ENCODE results near the gene WDR62. TPM values are rescaled to one million over a fixed set of nuclear protein-coding genes. Genes with fewer than 3 reads are reported as not detected.

WDR62 gene
- total RNA-seq, 1 experiment from 2014 or later: 14.0 TPM

DNA sequence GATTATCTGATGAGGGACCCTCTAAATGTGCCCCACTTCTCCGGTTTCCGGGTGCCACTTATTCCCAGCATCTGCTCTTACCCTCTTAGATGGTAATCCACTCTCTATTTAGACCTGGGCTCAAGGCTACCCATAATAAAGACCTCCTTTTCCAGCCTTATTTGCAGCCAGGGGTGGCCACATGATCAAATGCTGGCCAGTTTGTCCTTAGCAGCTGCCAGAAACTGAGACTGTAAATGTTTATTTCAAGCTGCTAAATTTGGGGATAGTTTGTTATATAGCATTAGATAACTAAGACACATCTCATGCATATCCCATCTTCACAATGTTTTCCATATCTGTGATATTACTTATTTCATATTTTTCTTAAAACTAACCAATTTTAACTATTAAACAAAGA, 10.7 kb upstream of the WDR62 start:
- peaks cover 8% of the 10 kb centered on the region for H3K4me1 ChIP-seq (replicated peaks; ENCODE audit: insufficient read depth)
- H3F3A ChIP-seq (ENCODE audit: insufficient read depth, low read depth): peaks cover 9% of the 10 kb centered on the region; the same call in 1 of the 2 replicates
- H3K4me2 ChIP-seq: no peak overlapping the region
- no peak for DNase-seq
- no peak overlapping the region for H2AFZ ChIP-seq
- H3K9me2 ChIP-seq (ENCODE audit: insufficient read depth): no peaks in the 10 kb centered on the region
- intact Hi-C loops (cut with micrococcal nuclease; ENCODE audit: unreplicated experiment): no loop called here
- H4K20me1 ChIP-seq (ENCODE audit: insufficient read depth): no peaks in the 10 kb centered on the region
- H3K36me3 ChIP-seq (ENCODE audit: low read depth): no peaks in the 10 kb centered on the region
- BruUV-seq (replicated peaks): no TSS peak
- H3K4me3 ChIP-seq: no peak overlapping the region
- H3K27me3 ChIP-seq (ENCODE audit: insufficient read depth, low read depth): no peaks in the 10 kb centered on the region
- H3K27ac ChIP-seq: no peak overlapping the region
- ChIA-PET CTCF (interaction anchor here (0.7 kb wide), 1 partner anchor 71 kb away, joined by 3 read pairs; no protein-coding TSS in a partner anchor), POLR2A (ENCODE audit: unreplicated experiment) (no interaction called here)
- no peak for TF ChIP-seq EZH2 (IDR thresholded peaks at IDR 0.05; ENCODE audit: low read depth)
- no peak for TF ChIP-seq CTCF (conservative IDR thresholded peaks at IDR 0.05)
- H3K9me3 ChIP-seq (ENCODE audit: insufficient read depth, low read depth): no peaks in the 10 kb centered on the region
- no peaks in the 10 kb centered on the region for H3K79me2 ChIP-seq (ENCODE audit: low read depth)

DNA sequence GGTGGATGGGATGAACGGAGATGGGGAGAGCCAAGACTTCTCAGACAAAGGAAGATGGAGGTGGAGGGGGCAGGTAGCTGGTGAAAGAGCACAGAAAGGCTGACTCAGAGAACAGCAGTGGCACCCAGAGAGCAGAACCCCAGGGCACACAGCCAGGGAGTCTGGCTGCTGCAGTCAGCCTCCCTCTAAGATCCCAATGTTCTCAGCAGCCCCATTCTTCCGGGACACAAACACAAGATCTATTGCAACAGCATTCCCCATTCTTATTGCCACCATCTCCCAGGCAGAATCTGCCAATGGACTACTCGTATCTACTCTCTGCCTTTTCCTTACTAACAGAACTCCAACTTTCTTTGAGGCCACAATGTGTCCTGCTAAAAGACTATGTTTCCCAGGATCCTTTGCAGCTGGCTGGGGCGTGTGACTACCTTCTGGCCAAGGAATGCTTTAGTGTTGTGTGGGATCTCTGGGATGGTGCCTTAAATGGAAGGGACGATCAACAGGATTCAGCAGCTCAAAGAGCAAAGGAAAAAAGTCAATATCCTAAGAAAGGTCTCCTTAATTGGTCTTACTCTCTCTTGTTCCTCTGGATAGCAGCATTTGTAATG, 8.2 kb upstream of the WDR62 start:
- POLR2A ChIA-PET (ENCODE audit: unreplicated experiment): no interaction called here

GRCh38 chr19:36047835-36048234, 6.9 kb upstream of the WDR62 start:
- ChIA-PET CTCF (no interaction called here), POLR2A (ENCODE audit: unreplicated experiment) (no interaction called here)
- Histone ChIP-seq H3K36me3 (ENCODE audit: low read depth) (no peaks in the 10 kb centered on the region), H3F3A (ENCODE audit: insufficient read depth, low read depth) (peaks cover 10% of the 10 kb centered on the region; the same call in 1 of the 2 replicates), H3K9me3 (ENCODE audit: insufficient read depth, low read depth) (no peaks in the 10 kb centered on the region), H3K9me2 (ENCODE audit: insufficient read depth) (no peaks in the 10 kb centered on the region), H3K27ac (no peak overlapping the region), H3K4me3 (no peak overlapping the region), H2AFZ (no peak overlapping the region), H4K20me1 (ENCODE audit: insufficient read depth) (no peaks in the 10 kb centered on the region), H3K4me1 (replicated peaks; ENCODE audit: insufficient read depth) (0 out of 2 replicates have a peak, but pooled peaks cover 2% of the 10 kb centered on the region), H3K4me2 (no peak overlapping the region), H3K79me2 (ENCODE audit: low read depth) (no peaks in the 10 kb centered on the region), H3K27me3 (ENCODE audit: insufficient read depth, low read depth) (no peaks in the 10 kb centered on the region)
- intact Hi-C loops (cut with micrococcal nuclease; ENCODE audit: unreplicated experiment): no loop called here
- no TSS peak for BruUV-seq (replicated peaks)
- DNase-seq: no peak
- TF ChIP-seq CTCF (conservative IDR thresholded peaks at IDR 0.05) (no peak), EZH2 (IDR thresholded peaks at IDR 0.05; ENCODE audit: low read depth) (no peak)

More for the DNA sequence above, 8.2 kb upstream of the WDR62 start:
- intact Hi-C loops (cut with micrococcal nuclease; ENCODE audit: unreplicated experiment): no loop called here
- BruUV-seq (replicated peaks): no TSS peak
- Histone ChIP-seq H2AFZ (no peak overlapping the region), H3K9me2 (ENCODE audit: insufficient read depth) (no peaks in the 10 kb centered on the region), H3K27ac (no peak overlapping the region), H3K27me3 (ENCODE audit: insufficient read depth, low read depth) (no peaks in the 10 kb centered on the region), H3K4me2 (no peak overlapping the region), H3K79me2 (ENCODE audit: low read depth) (no peaks in the 10 kb centered on the region), H3K4me3 (no peak overlapping the region), H3K4me1 (replicated peaks; ENCODE audit: insufficient read depth) (peaks cover 2% of the 10 kb centered on the region), H3K9me3 (ENCODE audit: insufficient read depth, low read depth) (no peaks in the 10 kb centered on the region), H3F3A (ENCODE audit: insufficient read depth, low read depth) (peaks cover 1% of the 10 kb centered on the region; the same call in 1 of the 2 replicates), H4K20me1 (ENCODE audit: insufficient read depth) (no peaks in the 10 kb centered on the region), H3K36me3 (ENCODE audit: low read depth) (no peaks in the 10 kb centered on the region)
- DNase-seq: no peak
- CTCF ChIA-PET: no interaction called here
- TF ChIP-seq CTCF (conservative IDR thresholded peaks at IDR 0.05): no peak
- TF ChIP-seq EZH2 (IDR thresholded peaks at IDR 0.05; ENCODE audit: low read depth): no peak

All from PC-9 (cell line).